Retinal pigment epithelial cell (primary cell): ENCODE data around the gene ARID1B.
A peak's percentile ranks its signal among the peaks of the same experiment; 100 is the strongest.

Experiments
- DNase-seq: peaks from one replicate; pipeline ENCODE4 v3.0.0-alpha.2; 2010; ENCODE audit warnings: low read depth
- H3K4me3 ChIP-seq: 2 replicates; pipeline ENCODE4 v1.5.1; 2011; ENCODE audit warnings: mild to moderate bottlenecking, low read length, control low read depth, moderate library complexity
- TF ChIP-seq, protein P1 (sequence below): conservative IDR thresholded peaks from 2 replicates; pipeline ENCODE4 v1.5.1; 2011; ENCODE audit warnings: low read depth, low read length, control low read depth, inconsistent platforms

The ARID1B gene

DNA sequence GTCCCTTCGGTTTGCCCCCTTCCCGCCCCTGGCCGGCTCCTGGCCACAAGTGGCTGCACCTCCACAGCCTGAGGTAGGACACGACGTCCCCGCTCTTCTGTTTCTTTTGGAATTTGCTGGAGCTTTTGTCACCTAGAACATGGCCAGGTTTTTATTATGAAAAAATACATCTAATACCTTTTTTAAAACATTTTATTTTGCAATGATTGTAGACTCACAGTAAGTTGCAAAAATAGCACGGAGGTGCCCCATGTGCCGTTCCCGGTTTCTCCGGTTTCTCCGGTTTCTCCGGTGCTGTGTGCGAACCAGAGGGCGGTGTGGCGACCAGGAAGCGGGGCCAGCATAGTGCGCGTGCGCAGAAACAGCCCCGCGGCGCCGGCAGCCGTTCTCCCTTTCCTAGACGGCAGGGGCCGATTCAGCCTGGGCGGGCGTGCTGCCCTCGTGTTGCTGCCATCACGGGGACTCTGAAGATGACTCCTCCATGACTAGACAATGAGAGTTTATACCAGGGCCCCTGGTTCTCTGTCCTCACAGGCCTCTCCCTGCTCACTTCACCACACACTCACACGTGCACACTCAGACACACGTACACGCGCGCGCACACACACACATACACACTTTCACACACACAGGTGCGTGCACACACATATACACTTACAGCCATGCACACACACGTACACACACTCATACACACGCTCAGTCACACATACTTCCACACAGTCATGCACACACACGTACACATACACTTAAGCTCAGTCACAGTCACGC lies 444.1 kb downstream of the ARID1B start:
- no peak for DNase-seq
- TF ChIP-seq, protein P1, sequence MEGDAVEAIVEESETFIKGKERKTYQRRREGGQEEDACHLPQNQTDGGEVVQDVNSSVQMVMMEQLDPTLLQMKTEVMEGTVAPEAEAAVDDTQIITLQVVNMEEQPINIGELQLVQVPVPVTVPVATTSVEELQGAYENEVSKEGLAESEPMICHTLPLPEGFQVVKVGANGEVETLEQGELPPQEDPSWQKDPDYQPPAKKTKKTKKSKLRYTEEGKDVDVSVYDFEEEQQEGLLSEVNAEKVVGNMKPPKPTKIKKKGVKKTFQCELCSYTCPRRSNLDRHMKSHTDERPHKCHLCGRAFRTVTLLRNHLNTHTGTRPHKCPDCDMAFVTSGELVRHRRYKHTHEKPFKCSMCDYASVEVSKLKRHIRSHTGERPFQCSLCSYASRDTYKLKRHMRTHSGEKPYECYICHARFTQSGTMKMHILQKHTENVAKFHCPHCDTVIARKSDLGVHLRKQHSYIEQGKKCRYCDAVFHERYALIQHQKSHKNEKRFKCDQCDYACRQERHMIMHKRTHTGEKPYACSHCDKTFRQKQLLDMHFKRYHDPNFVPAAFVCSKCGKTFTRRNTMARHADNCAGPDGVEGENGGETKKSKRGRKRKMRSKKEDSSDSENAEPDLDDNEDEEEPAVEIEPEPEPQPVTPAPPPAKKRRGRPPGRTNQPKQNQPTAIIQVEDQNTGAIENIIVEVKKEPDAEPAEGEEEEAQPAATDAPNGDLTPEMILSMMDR: no peak
- peak overlapping the region; percentile 40 for H3K4me3 ChIP-seq

DNA sequence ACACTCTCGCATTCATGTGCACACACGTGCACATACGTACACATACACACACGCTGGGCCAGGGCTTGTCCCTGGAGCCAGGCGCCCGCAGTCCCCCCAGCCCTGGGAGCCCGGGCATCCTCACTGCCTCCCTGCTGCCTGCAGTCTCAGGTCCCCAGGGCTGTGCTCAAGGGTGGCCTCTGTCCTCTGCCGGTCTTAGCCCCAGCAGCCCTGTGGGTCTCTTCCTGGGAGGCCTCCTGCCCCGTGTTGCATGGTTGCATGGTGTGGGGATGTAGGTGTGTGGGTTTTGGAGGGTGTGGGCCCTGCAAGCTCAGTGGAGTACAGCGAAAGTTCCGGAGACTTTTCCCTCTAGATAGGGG lies 444.6 kb downstream of the ARID1B start:
- TF ChIP-seq, protein P1: no peak
- DNase-seq: no peak
- H3K4me3 ChIP-seq: no peak overlapping the region

DNA sequence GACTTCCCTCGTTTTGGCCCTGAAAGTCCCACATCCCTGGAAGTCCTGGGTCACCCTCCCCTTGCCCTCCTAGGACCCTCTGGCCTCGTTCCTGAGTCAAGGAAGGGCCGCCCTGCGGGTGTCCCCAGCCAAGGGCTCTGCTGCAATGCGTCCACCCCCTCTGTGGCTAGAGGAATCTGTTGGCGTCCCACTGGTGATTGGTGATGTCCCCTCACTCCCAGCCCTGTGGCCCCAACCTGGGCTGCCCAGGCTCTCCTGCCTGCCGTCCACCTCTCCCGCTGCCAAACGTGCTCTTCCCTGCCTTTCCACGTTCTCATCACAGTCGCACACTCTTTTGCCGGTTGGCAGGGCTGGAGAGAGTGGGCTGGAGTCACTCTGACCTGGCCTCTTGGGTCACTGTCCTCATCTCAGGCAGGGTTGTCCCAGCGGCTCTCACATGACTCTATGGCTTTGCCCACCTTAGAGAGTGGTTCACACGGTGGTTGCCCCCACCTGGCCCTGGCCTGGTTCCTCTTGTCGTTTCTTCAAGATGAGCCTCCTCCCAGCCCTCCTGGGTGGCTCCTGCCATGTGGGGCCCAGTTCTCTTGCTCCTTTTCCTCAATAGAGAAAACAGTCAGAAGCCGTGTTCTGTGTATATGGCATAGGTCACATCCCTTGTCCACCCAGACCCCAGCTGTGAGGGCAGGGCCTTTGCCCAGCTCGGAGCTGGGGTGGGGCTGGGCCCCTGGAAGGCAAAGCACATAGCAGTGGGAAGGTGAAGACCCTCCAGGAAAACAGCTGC lies 445.2 kb downstream of the ARID1B start:
- DNase-seq: no peak
- H3K4me3 ChIP-seq: no peak overlapping the region
- TF ChIP-seq, protein P1: no peak

DNA sequence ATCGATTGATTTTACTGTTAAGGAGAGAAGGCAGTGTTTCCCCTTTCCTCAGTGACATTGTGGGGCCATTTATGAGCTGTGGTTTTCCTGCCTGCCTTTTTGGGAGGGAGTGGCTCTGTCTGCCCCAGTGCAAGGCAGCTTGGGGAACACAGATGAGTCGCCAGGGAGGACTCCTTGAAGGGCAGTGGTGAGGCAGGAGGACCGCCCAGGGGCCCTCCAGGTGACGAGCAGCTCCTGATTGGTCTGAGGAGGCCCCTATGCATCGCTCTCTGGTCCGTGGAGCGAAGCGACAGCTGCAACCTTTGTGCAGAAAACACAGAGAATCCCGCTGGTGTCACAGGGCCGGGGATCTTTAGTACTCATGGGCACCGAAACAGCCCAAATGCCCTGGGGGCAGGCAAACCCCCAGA lies 445.8 kb downstream of the ARID1B start:
- TF ChIP-seq, protein P1: no peak
- no peak for DNase-seq
- H3K4me3 ChIP-seq: no peak overlapping the region

DNA sequence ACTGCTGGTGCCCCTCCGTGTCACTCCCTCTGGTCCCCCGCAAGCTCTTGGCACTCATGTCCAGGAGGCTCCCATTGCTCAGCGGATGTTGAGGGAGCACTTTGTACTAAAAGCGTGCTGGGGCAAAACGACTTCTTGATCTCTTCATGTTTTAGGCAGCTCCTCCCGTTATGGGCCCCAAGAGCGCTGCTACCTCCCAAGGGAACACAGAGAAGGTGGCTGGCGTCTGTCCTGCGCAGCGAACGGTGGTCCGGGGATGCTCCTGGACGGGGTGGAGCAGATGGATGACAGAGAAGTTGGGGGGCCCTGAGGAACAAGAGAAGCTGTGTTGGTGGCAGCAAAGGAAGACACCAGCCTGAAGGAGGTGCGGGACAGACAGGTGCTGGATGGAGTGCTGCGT lies 446.3 kb downstream of the ARID1B start:
- H3K4me3 ChIP-seq: no peak overlapping the region
- DNase-seq: no peak
- TF ChIP-seq, protein P1: no peak

DNA sequence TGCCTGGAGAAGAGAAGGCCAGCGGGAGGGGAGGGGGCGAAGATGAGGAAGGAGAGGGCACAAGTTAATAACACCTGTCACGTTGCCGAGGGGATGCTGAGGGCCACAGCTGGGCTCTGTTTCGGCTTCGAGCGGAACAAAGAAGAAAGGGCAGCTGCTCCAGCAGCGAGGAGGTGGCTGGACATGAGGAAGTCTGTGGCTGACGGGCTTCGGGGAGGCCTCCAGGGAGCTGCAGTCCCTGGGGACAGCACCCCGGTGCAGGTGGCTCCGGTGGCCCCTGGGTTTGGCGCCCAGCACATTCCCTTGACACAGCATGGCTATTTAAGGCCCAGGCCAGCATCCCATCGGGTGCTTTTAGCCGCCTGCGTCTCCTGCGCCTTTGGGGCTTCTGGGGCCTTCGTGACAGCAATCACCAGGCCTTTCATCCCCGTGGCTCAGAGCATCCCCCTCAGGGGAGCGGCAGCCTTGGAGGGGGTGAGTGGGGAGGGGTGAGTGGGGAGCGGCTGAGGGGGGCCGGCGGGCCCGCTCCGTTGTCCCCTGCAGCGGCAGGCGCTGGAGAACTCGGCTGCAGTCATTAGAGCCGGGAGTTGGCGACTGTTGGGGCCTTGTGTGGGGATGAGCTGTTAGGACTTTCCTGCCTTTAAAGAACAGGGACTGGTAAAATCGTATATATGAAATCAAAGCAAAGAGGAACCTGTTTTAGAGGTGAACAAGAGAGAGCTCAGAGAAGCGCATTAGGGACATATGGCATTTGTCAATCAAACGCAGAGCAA lies 447.2 kb downstream of the ARID1B start:
- no peak overlapping the region for H3K4me3 ChIP-seq
- TF ChIP-seq, protein P1: no peak

More for the DNA sequence above, 447.2 kb downstream of the ARID1B start:
- no peak for DNase-seq
